T-helper 2 cell treated with Interferon-gamma antibody and Interleukin-4, amounts not matched to agents 100 ng/mL and 5 ng/mL, for 36 hours (primary cell): ENCODE results near the gene CMTM7. TPM values are rescaled to one million over a fixed set of nuclear protein-coding genes. Genes with fewer than 3 reads are reported as not detected.
"Not testable (repeated sequence)": the region's sequence is repeated elsewhere in the genome, so short reads cannot be mapped to it uniquely, and the experiment has no call there.

Source experiments
- intact Hi-C: fragments of 100-400 bp; cut with micrococcal nuclease; formaldehyde crosslinking; loops from one replicate; pipeline ENCODE4 v1.15.1; 2023
- total RNA-seq: library from RNA; stranded (reverse); gene quantifications from 2 replicates; pipeline ENCODE4 v1.2.3, GENCODE V29; 2022

CMTM7 gene
- total RNA-seq, 1 donor from 2014 or later: 58.6 TPM

DNA sequence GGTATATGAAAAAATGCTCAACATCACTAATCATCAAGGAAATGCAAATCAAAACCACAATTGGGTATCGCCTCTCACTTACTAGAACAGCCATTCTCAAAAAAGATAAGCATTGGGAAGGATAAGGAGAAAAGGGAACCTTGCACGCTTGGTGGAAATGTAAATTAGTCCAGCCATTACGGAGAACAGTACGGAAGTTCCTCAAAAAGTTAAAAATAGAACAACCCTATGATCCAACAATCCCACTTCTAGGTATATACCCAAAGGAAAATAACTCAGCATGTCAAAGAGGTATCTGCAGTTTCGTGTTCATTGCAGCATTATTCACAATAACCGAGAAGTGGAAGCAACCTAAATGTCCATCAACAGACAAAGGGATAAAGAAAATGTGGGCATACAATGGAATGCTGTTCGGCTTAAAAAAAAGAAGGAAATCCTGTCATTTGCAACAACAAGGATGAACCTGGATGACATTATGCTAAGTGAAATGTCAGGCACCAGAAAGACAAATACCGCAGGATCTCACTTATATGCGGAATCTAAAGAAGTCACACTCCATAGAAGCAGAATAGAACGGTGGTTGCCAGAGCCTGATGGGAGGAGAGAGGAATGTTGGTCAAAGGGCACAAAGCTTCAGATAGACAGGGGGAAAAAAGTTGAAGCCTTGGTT, 11.7 kb upstream of the CMTM7 start:
- intact Hi-C loops: loop anchor here (10.0 kb wide), 1 partner anchor 285 kb away; no protein-coding TSS in a partner anchor

DNA sequence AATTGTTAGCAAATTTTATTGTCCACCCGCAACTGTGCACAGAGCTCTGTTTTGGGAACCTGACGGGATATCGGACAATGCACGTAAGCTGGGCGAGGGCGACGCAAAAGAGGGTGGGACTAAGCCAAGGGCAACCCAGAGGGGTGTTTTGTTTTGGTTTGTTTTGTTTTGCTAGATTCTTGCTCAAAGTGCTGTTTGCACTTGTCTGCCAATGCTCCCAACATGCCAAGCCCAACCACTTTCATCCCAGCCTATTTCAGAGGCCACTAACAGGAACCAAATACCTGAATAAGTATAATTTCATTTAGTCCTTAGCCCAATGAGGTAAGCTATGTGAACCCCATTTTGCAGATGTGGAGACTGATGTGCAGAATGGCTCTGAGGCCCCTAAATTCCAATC, 9.7 kb upstream of the CMTM7 start:
- intact Hi-C loops: no loop called here

DNA sequence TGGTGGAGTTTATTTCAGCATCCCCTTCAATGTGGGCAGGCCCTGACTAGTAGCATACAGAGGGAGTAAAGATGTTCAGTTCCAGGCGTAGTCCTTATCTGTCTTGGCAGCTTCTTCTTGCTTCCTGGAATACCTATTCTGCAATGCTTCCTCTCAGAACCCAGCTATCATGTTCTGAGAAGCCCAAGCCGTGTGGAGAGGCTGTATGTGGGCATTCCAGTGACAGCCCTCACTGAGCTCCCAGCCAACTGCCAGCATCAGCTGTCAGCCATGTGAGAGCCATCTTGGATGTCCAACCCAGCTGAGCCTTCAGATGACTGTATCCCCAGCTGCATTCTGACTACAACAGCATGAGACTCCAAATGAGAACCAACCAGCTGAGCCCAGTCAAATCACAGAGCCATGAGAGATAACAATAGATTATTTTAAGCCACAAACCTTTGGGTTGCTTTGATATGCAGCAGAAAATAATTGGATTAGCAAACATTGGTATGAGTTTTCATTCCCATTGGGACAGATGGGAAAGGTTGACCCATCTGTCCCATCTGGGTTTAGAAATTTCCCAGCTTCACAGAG, 8.4 kb upstream of the CMTM7 start:
- intact Hi-C loops: no loop called here

DNA sequence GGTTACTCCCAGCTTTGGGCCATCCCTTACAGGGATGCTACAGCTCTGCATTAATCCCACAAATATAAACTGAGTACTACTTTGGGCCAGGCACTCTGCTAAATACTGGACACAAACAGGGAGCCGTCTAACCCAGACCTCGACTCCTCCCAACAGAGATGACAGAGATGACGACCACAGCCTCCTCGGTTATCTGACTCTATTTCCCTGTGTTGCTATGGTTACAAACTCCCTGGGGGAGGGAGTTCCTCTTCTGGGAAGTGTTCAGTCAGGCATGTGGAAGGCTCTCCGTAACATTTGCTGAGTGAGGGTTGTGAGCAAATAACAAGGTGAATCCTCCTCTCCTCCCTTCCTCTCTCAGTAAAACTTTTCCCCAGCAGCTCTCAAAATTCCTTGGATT, 6.7 kb upstream of the CMTM7 start:
- intact Hi-C loops: no loop called here

DNA sequence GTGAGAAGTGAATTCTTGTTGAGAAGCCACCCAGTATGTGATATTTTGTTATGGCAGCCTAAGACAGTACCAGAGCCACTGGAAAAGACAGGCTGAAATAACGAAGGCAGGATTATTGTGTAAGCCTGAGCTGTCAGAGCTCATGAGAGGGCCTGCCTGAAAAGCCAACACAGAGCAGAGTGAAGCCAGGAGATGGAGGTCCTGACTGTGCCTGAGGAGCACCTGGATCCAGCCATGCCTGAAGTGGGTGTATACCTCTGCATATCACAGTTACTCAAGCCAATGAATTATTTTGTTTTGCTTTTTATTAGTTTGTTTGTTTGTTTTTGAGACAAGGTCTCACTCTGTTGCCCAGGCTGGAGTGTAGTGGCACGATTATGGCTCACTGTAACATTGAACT, 4.1 kb upstream of the CMTM7 start:
- intact Hi-C loops: no loop called here

DNA sequence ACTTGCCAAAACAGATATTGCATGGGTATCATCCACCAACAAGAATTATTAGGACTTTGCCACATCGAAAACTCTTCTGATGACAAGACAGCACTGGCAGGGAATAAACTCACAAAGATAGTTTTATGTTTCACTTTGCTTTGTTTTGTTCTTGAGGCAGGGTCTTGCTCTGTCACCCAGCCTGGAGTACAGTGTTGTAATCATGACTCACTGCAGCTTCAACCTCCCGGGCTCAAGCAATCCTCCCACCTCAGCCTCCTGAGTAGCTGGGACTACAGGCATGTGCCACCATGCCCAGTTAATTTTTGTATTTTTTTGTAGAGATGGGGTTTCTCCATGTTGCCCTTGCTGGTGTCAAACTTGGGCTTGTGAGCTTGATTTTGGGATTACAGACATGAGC, 2.1 kb upstream of the CMTM7 start:
- intact Hi-C loops: not testable (repeated sequence)

DNA sequence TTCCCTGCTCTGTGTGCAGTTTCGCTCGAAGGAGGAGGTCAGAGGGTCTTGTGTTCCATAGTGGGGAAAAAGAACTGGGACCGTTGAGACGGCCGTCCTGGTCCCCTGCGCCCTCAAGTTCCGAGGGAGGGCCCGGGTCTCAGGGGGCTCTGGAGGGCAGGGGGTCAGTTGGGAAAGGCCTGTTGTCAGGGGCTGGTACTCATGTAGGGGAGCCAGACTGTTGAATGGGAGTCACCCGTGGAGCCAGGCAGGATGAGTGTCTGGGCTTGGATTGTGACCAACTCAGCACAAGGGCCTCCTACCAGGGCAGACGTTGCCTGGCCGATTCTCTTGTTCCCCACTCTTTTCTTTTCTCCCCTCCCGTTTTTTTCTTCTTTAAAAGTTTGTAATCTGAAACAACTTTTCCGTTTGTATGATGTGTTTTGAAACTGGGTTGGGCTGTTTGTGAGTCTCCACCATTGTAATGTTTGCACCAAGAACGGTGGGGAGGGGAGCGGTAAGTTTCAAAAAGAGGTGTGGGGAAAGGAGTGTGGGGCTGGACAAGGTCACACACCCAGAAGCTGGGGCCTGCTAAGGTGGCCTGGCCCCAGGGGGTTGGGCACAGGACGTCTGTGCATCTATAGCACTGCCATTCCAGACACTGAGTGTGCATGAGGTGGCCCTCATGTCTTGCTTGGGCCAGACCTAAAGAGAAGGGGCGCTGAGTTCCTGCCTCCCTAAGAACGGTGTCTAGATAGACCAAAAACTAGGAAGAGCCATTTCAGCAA, 1.1 kb downstream of the CMTM7 start:
- intact Hi-C loops: loop anchor here (1.0 to 10.0 kb wide), 5 partner anchors 9 to 278 kb away; partner anchors contain the start of gene DYNC1LI1

DNA sequence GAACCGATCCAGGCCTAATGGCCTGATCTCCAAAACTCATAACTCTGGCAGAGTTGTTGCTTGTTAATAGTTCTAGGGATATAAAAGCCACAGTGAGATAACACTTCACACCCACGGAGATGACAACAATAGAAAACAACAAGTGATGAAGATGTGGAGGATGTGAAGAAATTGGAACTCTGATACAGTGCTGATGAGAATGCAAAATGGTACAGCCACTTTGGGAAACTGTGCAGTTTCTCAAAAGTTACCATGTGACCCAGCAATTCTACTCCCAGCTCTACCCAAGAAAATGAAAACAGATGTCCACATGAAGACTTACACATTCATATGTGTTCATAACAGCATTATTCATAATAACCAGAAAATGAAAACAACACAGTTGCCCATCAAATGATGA, 3.8 kb downstream of the CMTM7 start:
- intact Hi-C loops: loop anchor here (10.0 kb wide), 1 partner anchor 281 kb away; no protein-coding TSS in a partner anchor

DNA sequence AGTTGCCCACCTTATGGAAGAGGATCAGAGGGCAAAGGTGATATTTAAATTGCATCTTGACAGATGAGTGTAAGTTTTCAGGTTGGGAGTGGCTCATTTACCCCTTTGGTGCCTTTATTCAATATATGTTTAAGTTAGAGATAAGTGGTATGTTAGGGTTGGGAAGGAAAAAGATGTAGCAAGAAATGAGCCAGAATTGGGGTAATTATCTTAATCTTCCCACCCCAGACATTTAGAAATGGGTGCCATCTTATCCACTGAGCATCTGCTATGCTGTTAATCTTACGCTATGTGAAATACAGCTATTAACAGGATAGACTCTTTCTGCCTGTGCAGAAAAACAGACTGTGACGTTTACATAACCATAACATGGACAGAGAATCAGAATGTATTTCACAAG, 6.3 kb downstream of the CMTM7 start:
- intact Hi-C loops: loop anchor here (10.0 kb wide), 1 partner anchor 283 kb away; no protein-coding TSS in a partner anchor

DNA sequence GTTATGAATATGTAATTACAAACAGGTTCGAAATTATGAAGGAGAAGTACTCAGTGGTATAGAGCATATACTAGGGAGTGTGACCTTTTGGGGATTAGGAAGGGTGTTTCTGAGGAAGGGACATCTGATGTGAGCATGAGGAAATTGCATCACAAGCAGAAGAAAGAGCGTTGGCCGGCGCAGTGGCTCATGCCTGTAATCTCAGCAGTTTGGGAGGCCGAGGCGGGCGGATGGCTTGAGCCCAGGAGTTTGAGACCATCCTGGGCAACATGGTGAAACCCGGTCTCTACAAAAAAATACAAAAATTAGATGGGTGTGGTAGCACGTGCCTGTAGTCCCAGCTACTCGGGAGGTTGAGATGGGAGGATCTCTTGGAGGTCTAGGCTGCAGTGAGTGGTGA, 6.9 kb downstream of the CMTM7 start:
- intact Hi-C loops: loop anchor here (10.0 kb wide), 1 partner anchor 284 kb away; no protein-coding TSS in a partner anchor

DNA sequence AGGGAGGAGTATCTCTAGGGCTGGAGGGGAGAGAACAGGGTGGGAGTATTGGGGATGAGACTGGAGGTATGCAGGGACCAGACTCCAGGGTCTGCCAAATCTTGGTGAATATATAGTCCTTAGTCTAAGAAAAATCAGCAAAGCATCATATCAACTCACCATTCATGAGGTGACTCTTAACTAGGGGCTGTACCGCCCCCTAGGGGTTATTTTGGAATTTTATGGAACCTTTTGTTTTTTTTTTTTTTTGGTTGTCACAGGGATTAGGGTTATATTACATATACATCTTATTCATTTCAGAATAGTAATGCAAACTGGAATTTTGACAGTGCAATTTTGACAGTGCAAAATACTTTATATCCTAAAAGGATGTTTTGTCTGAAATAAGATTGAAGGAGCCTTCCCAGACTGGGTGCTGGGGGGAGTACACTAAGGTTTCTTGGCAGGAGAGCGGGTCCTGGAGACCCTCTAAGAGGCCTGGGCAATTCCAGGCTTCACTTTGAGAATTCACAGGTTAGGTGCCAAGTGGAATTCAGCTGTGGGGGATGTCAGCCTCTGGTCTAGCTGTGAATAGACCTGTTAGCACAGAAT, 7.5 kb downstream of the CMTM7 start:
- intact Hi-C loops: loop anchor here (1.0 to 10.0 kb wide), 4 partner anchors 24 to 284 kb away; no protein-coding TSS in a partner anchor

DNA sequence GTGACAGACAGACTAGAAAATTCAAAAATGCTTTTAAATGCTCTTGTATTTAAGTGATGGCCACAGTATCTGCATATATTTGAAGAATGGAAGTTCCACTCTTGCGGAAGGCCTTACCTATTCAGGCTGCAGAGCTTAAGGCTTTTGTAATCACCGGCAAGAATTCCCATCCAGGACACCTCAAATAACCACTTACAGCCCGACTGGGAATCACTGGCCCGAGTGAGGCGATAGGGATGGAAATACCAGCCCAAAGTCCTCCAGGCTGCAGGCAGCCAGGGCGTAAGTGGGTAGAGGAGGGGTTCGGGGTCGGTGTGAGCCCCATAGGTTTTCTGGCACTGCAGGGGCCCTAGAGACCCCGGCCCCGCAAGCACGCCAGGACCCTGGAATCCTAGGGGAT, 9.5 kb downstream of the CMTM7 start:
- intact Hi-C loops: loop anchor here (1.0 to 2.0 kb wide), 4 partner anchors 9 to 59 kb away; no protein-coding TSS in a partner anchor

DNA sequence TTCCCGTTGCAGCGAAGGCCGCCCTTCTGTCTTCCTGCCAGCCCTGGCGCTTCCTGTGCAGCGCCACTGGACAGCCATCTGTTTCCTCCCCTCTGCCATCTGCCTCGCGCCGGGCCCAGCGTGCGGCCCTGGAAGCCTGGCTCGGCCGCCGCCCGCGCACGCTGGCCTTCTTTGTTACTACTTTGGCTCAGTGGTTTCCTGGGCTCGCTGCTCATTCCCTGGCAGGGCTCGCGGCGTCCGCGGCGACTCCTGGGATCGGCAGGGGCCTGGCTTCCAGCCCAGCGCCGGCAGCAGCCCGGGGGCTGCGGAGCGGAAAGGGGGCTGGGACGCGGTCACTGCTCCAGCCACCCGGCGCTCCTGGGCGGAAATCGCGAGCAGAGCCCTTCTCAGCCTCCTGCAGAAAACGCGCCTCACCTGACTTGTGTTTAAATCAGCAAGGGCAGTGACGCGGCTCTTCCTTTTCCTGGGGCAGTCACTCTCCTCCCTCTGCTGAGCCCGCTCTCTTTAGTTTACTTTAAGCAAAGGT, 10.0 kb downstream of the CMTM7 start:
- intact Hi-C loops: loop anchor here (1.0 to 2.0 kb wide), 4 partner anchors 9 to 59 kb away; no protein-coding TSS in a partner anchor

DNA sequence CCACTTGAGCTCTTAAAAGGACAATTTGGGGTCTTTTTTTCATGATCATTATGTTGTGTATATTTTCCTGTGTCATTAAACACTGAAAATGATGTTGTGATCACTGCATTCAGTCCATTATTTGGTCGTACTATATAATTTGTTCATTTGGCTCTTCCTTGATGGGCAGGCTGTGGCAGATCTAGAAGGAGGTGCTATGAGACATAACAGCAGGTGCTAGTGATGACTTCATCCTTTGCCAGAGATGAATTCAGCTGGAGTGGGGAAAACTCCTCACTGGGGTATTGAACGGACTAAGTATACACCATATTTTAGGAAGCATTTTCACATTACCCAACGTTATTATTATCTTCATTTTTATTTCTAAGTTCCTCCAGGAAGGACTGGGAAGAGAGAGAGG, 12.0 kb downstream of the CMTM7 start:
- intact Hi-C loops: no loop called here

DNA sequence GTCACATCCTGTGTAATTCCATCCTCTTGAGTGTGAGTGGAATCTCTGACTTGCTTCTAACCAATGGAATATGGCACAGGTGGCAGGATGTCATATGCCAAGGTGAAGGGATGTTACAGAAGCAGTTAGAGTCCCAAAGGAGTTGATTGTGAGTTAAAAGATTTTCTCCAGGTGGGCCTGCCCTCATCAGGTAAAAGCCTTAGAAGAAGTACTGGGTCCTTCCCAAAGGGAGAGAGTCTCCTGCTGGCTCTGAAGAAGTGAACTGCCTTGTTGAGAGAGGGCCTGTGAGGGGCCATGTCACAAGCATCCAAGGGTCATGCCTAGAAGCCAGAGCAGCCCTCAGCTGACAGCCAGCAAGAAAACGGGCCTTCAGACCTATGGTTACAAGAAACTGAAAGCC, 13.1 kb downstream of the CMTM7 start:
- intact Hi-C loops: no loop called here

DNA sequence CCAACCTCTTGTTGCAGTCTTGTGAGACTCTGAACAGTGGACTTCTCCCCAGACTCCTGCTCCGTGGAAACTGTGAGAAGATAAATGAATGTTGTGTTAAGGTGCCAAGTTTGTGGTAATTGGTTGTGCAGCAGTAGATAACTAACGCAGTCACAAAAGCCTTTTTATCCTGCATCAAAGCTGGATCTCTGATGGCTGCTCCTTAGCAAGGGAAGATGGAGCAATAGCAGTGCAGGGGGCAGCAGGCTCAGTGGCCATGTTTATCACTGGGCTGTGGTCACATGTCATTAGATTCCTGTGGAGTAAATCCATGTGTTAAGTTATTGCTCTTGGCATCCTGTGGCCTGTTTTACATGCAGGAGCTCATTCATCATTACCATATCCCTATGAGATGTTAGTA, 13.5 kb downstream of the CMTM7 start:
- intact Hi-C loops: no loop called here

DNA sequence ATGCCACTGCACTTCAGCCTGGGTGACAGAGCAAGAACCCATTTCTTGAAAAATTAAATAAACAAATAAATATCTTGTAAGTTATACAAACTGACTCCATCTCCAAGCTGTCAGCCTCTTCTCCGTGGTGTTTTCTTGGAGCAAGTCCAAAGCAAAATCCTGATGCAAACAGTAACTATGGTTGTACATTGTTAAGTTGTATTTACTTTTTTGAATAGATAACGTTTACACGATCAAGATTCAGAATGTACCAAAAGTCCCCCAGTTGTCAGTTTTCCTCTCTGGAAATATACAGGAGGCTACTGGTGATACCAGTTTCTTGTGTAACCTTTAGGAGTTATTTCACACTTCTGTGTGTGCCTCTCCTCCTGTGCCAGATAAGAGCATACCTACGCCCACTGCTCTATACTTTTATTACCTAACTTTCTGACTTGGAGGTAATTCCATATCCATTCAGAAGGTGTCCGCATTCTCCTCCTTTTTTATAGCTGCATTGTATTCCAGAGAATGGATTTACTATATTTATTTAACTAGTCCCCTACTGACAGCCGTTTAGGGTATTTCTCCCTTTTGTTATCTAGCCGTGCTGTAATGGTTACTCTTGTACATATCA, 14.2 kb downstream of the CMTM7 start:
- intact Hi-C loops: no loop called here

DNA sequence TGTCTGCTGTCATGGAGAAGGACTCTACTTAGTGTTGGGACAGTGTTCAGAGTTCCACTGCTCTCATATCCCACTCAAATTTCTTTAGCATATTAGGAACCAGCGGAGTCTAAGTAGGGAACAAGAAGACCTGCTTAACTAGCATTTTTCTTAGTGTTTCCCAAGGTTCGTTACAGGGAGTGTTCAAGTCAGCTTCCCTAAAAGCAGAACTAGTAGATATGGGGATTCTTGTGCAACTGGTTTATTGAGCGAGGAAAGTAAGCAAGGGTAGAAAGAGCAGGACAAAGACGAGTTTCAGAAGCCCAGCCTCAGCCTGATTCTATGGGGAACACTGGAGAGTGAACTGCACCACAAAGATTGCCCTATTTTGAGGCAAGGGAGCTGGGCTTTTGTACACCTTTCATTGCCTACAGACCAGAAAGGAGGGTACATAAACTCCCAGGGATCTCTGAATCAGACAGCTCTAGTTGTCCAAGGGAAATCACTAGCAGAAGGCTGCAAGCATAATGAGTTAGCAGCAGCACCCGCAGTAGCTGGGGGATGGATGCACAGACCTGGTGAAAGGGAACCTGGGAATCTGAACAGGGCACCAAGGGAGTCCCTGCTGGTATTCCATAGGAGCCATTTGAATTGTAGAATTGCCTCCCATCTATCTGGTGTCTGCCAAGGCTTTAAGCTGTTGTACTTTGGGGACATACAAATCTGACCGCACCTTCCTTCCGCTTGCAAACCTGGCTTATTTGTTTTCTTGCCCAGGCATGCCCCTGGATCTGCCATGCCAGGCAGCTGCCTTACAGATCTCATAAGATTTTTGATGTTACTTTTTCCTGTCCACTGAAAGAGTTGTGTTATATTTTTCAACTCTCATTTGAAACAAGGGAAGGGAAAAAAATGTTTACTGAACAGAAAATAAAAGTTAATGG, 15.1 kb downstream of the CMTM7 start:
- intact Hi-C loops: no loop called here

DNA sequence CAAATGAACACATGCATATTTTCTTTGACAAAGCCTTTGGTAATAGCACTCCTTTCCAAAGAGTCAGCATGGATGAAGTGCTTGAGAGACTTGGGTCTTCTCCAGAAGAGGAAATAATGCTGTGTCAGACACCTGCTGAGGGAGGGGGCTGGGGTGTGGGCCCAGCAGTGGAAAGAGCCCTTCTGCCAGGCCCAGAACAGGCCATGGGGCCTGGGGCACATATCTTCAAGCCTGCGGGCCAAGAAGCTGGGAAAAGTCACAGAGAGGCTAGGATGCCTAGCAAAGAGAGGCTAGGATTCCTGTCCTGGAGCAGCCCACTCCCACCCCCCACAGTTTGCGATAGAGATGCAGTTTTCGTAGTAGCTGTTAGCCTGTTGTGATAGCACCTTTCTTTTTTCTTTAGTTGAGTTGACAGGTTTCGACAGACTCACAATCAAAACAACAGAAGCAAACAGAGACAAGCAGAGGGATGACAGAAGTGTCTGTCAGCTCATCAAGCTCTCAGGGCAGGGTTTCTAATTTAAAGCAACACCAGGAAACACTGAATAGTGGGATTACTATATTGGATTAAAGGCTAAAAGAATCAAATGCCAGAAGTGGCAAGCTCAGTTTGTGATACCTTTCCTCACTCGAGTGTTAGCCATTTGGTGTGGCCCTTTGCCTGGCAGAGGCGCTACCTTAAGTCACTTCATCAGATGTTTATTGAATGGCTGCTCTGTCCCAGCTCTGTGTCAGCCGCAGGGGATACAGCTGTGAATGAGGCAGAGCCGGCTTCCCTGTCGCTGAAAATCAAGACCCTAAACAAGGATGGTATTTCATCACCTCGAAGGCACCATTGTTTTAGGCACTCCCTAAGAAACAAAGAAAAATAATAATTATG, 19.0 kb downstream of the CMTM7 start:
- intact Hi-C loops: no loop called here
